GM12873 (cell line): ENCODE data around the gene LDB2.

Source experiments
- TF ChIP-seq, protein P1 (sequence below): IDR thresholded peaks from 2 replicates; pipeline ENCODE4 v1.5.1; 2012; ENCODE audit warnings: low read depth, mild to moderate bottlenecking, moderate library complexity, low read length, control low read depth; ENCODE audit not compliant: insufficient read depth; ENCODE audit errors: missing control alignments

LDB2 gene

DNA sequence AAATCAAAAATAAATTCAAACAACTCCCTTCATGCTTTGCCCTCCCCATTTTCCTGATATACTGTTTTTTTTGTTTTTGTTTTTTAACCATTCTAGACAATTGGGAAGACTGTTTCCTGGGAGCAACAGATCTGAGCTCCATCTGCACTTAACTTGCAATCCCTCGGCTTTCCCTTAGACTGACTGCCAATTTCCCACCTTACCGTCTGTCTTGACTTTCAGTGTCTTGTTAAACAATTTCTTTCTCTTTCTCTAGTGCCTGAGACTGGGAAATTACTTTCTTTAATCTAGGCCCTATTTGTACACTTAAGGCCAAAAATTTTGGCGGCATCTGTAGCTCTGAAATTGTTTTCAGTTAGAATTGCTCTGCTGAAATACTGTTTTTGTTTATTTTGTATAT is 326.3 kb downstream of the LDB2 start:
- TF ChIP-seq, protein P1, sequence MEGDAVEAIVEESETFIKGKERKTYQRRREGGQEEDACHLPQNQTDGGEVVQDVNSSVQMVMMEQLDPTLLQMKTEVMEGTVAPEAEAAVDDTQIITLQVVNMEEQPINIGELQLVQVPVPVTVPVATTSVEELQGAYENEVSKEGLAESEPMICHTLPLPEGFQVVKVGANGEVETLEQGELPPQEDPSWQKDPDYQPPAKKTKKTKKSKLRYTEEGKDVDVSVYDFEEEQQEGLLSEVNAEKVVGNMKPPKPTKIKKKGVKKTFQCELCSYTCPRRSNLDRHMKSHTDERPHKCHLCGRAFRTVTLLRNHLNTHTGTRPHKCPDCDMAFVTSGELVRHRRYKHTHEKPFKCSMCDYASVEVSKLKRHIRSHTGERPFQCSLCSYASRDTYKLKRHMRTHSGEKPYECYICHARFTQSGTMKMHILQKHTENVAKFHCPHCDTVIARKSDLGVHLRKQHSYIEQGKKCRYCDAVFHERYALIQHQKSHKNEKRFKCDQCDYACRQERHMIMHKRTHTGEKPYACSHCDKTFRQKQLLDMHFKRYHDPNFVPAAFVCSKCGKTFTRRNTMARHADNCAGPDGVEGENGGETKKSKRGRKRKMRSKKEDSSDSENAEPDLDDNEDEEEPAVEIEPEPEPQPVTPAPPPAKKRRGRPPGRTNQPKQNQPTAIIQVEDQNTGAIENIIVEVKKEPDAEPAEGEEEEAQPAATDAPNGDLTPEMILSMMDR = no peak

GRCh38 chr4:16569790-16570189 is 328.7 kb downstream of the LDB2 start:
- TF ChIP-seq, protein P1 = no peak

GRCh38 chr4:16555156-16555555 is 343.3 kb downstream of the LDB2 start:
- TF ChIP-seq, protein P1 = no peak

DNA sequence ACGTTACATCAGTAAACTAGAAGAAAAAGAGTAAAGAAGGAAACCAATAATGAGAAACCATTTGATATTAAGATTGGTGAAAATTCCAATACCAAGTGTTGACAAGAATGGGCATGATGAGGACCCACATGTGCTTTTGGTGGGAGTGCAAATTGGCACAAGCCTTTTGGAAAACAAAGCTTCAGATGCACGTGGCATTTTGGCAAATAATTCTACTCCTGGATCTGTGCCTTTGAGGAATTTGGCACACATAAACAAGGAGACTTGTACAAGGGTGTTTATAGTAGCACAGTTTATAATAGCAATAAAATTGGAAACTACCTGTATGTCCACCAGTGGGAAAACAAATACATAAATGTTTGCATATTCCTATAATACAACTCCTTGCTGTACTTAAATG is 347.9 kb downstream of the LDB2 start:
- TF ChIP-seq, protein P1 = no peak

DNA sequence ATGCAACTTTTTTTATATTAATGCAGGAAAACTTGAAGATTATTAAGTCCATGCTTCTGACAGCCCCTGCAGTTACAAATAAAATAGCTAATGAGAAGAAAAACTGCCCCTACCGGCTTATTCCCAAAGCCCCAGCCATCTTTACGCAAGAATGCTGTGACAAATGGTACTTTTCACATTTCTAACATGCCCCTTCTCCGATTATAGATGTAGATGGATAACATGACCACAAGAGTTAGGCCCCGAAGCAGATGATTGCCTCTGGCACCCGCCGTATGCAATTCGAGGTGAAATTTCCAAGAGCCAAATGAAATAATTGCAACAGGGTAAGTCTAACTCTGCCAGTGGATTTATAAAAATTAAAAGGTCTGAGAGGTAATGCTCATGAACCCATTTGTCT is 352.8 kb downstream of the LDB2 start:
- TF ChIP-seq, protein P1 = no peak

- TF ChIP-seq, protein P1 = no peak
Measured at GRCh38 chr4:16544869-16545268, 353.6 kb downstream of the LDB2 start.

DNA sequence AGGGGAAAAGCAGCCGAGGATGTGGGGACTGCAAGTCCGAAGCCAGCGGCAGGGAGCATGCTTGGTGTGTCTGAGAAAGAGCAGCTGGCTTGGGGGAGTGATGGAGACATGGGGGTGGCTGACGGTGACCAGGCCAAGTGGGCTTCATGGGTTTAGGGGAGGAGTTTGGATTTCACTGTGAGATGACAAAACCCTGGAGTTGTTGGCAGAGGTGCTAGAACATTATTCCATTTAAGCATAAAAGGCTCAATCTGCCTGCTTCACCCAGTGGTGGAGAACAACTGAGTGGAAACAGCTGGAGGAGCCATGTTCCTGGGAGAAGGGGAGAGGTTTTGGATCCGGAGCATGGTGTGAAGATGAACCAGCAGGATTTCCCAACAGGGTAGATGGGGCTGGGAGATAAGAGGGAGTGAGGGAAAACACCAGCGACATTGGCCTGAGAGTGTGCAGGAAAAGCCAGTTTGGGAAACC is 354.2 kb downstream of the LDB2 start:
- TF ChIP-seq, protein P1 = no peak

- TF ChIP-seq, protein P1 = no peak
Measured at GRCh38 chr4:16537926-16538325, 360.5 kb downstream of the LDB2 start.
